Thyroid gland (tissue), 4 donors: ENCODE data around the gene P3R3URF. TPM values are rescaled to one million over a fixed set of nuclear protein-coding genes. Genes with fewer than 3 reads are reported as not detected.

ENCODE experiments used
- DNase-seq, 2 donors: peaks; one replicate each; pipeline ENCODE4 v3.0.0-alpha.2; 2019
- H3K27ac ChIP-seq, 3 donors: fragments of 200-600 bp; sonication (generic); 1 replicate in 2 of 3; 2 replicates in 1 of 3; pipeline ENCODE4 v1.5.1; 2016 to 2019; ENCODE audit warnings: mild to moderate bottlenecking in 1 of 3, moderate library complexity in 1 of 3
- H3K27me3 ChIP-seq: fragments of 200-600 bp; sonication (generic); one replicate; pipeline ENCODE4 v1.5.1; 2019
- H3K36me3 ChIP-seq, 2 donors: fragments of 200-600 bp; sonication (generic); one replicate each; pipeline ENCODE4 v1.5.1; 2016 to 2019
- H3K4me1 ChIP-seq, 2 donors: fragments of 200-600 bp; sonication (generic); one replicate each; pipeline ENCODE4 v1.5.1; 2017 to 2019
- H3K4me3 ChIP-seq, 3 donors: fragments of 200-600 bp; sonication (generic); replicated peaks in 1 of 3; 1 replicate in 2 of 3; 2 replicates in 1 of 3; pipeline ENCODE4 v1.5.1; 2016; ENCODE audit warnings: mild to moderate bottlenecking in 1 of 3
- H3K9me3 ChIP-seq: fragments of 200-600 bp; sonication (generic); one replicate; pipeline ENCODE4 v1.5.1; 2017
- POLR2A ChIP-seq, 2 donors: fragments of 450-650 bp; IDR thresholded peaks; one replicate each; pipeline ENCODE4 v1.6.1; 2017; ENCODE audit warnings: antibody characterized with exemption in 2 of 2, mild to moderate bottlenecking in 2 of 2, moderate library complexity in 1 of 2
- WGBS, 2 donors: methylation state at CpG; one replicate each; pipeline ENCODE4 v1.1.5; 2017; 5-methylcytosine and 5-hydroxymethylcytosine counted together
- intact Hi-C: fragments of 100-400 bp; cut with DNase I; formaldehyde crosslinking; loops from one replicate; pipeline ENCODE4 v1.15.1; 2023
- total RNA-seq, 4 donors: library from RNA; depleted of rRNA; stranded (reverse); fragments of >200 nt; gene quantifications; one replicate each; pipeline ENCODE4 v1.2.3, GENCODE V29; 2016
- TF ChIP-seq, protein P1 (sequence below), 6 experiments: fragments of 200-600 bp in 3 of 6; fragments of 450-650 bp in 3 of 6; sonication (generic) in 3 of 6; IDR thresholded peaks; one replicate each; pipeline ENCODE4 v1.5.1; 2016 to 2019; ENCODE audit warnings: antibody characterized with exemption in 6 of 6, mild to moderate bottlenecking in 2 of 6, inconsistent platforms in 1 of 6, moderate library complexity in 1 of 6

Gene P3R3URF
- total RNA-seq, 4 donors from 2014 or later, result not detected

- no peak overlapping the region for H3K27ac ChIP-seq
- H3K36me3 ChIP-seq, result no peaks in the 10 kb centered on the region
- DNase-seq, result no peak
- WGBS, 2 donors, result 83 to 86% methylated on average over 3 of the region's 3 CpGs
- intact Hi-C loops, result loop anchor here (2.0 kb wide), 1 partner anchor 40 kb away; no protein-coding TSS in a partner anchor
- no peaks in the 10 kb centered on the region for H3K9me3 ChIP-seq
- H3K27me3 ChIP-seq, result no peaks in the 10 kb centered on the region
- TF ChIP-seq, protein P1, sequence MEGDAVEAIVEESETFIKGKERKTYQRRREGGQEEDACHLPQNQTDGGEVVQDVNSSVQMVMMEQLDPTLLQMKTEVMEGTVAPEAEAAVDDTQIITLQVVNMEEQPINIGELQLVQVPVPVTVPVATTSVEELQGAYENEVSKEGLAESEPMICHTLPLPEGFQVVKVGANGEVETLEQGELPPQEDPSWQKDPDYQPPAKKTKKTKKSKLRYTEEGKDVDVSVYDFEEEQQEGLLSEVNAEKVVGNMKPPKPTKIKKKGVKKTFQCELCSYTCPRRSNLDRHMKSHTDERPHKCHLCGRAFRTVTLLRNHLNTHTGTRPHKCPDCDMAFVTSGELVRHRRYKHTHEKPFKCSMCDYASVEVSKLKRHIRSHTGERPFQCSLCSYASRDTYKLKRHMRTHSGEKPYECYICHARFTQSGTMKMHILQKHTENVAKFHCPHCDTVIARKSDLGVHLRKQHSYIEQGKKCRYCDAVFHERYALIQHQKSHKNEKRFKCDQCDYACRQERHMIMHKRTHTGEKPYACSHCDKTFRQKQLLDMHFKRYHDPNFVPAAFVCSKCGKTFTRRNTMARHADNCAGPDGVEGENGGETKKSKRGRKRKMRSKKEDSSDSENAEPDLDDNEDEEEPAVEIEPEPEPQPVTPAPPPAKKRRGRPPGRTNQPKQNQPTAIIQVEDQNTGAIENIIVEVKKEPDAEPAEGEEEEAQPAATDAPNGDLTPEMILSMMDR (IDR thresholded peaks at IDR 0.05), result no peak
- TF ChIP-seq POLR2A (IDR thresholded peaks at IDR 0.05), result no peak
- peaks cover 8 to 14% of the 10 kb centered on the region in 2 donors for H3K4me1 ChIP-seq
- H3K4me3 ChIP-seq, result no peak overlapping the region
These were observed 44.5 kb upstream of the P3R3URF start for GRCh38 chr1:46220808-46221207.

GRCh38 chr1:46219551-46220520, 43.5 kb upstream of the P3R3URF start:
- Histone ChIP-seq H3K27ac (no peak overlapping the region), H3K27me3 (no peaks in the 10 kb centered on the region), H3K4me1 (peaks cover 8 to 14% of the 10 kb centered on the region in 2 donors), H3K9me3 (no peaks in the 10 kb centered on the region), H3K36me3 (no peaks in the 10 kb centered on the region), H3K4me3 (no peak overlapping the region)
- TF ChIP-seq, protein P1 (IDR thresholded peaks at IDR 0.05), result no peak
- no peak for TF ChIP-seq POLR2A (IDR thresholded peaks at IDR 0.05)
- WGBS, 2 donors, result 84 to 94% methylated on average over 10 to 17 of the region's 18 CpGs
- peak; percentile 28 to 41 for DNase-seq
- intact Hi-C loops, result loop anchor here (2.0 kb wide), 1 partner anchor 39 kb away; no protein-coding TSS in a partner anchor

- intact Hi-C loops, result no loop called here
- DNase-seq, result peak in 1 of 2 donors; percentile 30
- 51 to 60% methylated on average over 8 of the region's 8 CpGs for WGBS, 2 donors
These were observed 42.2 kb upstream of the P3R3URF start for GRCh38 chr1:46218443-46218842.

DNA sequence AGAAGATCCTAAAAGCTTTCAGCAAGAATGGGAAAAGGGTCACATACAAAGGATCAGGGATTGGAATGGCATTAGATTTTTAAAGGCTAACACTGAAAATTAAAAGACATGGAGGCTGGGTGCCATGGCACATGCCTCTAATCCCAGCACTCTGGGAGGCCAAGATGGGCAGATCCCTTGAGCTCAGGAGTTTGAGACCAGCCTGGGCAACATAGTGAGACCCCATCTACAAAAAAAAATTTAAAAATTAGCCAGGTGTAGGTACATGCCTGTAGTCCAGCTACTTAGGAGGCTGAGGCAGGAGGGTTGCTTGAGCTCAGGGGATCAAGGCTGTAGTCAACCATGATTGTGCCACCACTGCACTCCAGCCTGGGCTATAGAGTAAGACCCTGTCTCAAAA, 39.2 kb upstream of the P3R3URF start:
- Histone ChIP-seq H3K4me3 (no peak overlapping the region), H3K9me3 (no peaks in the 10 kb centered on the region), H3K27me3 (no peaks in the 10 kb centered on the region), H3K27ac (no peak overlapping the region), H3K4me1 (peaks cover 8 to 12% of the 10 kb centered on the region in 2 donors), H3K36me3 (no peaks in the 10 kb centered on the region)
- TF ChIP-seq POLR2A (IDR thresholded peaks at IDR 0.05), result no peak
- TF ChIP-seq, protein P1 (IDR thresholded peaks at IDR 0.05), result no peak
- no peak for DNase-seq
- intact Hi-C loops, result no loop called here

More at GRCh38 chr1:46218443-46218842, 42.2 kb upstream of the P3R3URF start:
- Histone ChIP-seq H3K4me1 (peaks cover 8 to 14% of the 10 kb centered on the region in 2 donors), H3K9me3 (no peaks in the 10 kb centered on the region), H3K27me3 (no peaks in the 10 kb centered on the region), H3K27ac (peak overlapping the region; percentile 30 to 56 (median 40)), H3K36me3 (no peaks in the 10 kb centered on the region), H3K4me3 (no peak overlapping the region)
- TF ChIP-seq, protein P1 (IDR thresholded peaks at IDR 0.05), result no peak
- TF ChIP-seq POLR2A (IDR thresholded peaks at IDR 0.05), result peak in 1 of 2 donors; percentile 8

DNA sequence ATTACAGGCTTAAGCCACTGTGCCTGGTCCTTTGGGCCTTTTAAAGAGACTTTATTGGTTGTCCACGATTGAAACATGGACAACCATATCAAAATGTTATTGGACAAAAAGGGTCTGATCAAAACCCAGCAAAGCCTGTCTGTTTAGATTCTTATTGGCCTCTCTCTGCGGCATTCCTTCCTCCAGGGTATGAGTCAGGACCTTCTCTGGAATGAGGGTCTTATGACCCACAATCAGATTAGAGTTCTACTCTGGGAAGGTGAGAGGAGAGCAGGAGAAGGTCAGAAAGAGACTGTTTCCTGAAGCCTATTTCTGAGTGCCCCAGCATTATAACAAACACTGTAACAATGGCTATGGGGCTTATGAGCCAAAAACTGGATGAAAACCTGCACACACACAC, 34.8 kb upstream of the P3R3URF start:
- TF ChIP-seq POLR2A (IDR thresholded peaks at IDR 0.05), result no peak
- TF ChIP-seq, protein P1 (IDR thresholded peaks at IDR 0.05), result no peak
- DNase-seq, result no peak
- Histone ChIP-seq H3K27me3 (no peaks in the 10 kb centered on the region), H3K27ac (no peak overlapping the region), H3K9me3 (no peaks in the 10 kb centered on the region), H3K4me1 (peaks cover 9 to 11% of the 10 kb centered on the region in 2 donors), H3K4me3 (no peak overlapping the region), H3K36me3 (no peaks in the 10 kb centered on the region)
- WGBS, 2 donors, result 85 to 89% methylated on average over 2 of the region's 2 CpGs
- intact Hi-C loops, result no loop called here
